Middle frontal gyrus (tissue), 1 donor: Measurements from ENCODE around the gene ATP4A.

Experiments used
- DNase-seq: peaks from one replicate; pipeline ENCODE4 v3.0.0-alpha.2; 2015; ENCODE audit warnings: low spot score; ENCODE audit errors: extremely low spot score

ATP4A gene

GRCh38 chr19:35549879-35550523 is 13.5 kb downstream of the ATP4A start:
- no peak for DNase-seq

- peak; percentile 41 for DNase-seq
These were observed 14.2 kb downstream of the ATP4A start for GRCh38 chr19:35549174-35549788.

DNA sequence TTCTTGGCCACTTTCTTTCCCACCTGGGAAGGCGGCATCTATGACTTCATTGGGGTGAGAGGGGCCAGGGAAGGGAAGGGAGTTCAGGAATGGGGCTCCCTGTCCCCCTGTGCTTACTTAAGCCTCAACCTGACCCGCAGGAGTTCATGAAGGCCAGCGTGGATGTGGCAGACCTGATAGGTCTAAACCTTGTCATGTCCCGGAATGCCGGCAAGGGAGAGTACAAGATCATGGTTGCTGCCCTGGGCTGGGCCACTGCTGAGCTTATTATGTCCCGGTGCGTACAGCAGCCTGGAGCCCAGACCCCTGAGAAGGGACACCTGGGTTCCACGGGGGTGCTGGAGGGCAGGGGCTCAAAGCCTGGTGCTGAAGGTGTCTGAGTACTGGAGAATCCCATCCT is 16.9 kb downstream of the ATP4A start:
- DNase-seq, result no peak

- no peak for DNase-seq
These were observed 17.5 kb downstream of the ATP4A start for GRCh38 chr19:35545855-35546381.

DNA sequence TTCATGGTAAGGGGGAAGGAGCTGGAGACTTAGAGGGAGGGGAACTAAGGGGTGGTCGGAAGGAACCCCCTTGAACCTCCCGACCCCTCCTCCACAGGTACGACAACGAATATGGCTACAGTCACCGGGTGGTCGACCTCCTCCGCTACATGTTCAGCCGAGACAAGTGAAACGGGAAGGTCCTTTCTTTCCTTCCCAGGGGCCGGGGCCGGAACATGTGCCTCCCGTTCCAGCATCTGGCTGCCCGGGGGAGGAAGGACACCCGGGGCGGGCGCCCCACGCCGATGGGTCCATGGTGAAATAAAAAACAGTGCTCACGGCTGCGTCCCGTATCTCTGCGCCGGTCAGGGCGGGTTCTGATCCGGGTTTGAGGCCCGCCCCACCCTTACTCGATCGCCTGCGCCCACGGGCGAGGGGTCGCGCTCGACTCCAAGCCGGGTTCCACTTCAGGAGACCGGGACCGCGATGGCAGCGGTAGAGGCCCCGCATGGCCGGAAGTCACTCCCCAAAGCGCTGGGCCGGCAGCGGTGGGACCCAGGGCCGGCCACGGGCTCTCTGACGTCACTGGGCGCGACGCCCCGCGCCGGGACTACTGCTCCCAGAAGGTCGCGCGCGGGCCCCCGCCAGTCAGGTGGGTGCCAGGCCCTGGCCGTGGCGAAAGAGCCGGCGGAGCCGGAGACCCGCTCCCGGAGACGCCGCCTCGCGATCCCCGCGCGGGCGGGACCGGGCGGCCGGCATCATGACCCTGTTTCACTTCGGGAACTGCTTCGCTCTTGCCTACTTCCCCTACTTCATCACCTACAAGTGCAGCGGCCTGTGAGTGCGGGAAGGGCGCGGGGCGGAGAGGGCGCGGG is 18.2 kb downstream of the ATP4A start, which contains the start of gene TMEM147:
Gene TMEM147, plus strand, starts transcription at position 626 of the 854 bp plus-strand sequence. Its CDS starts 114 bp downstream, at position 740.
- DNase-seq, result peak; percentile 82

GRCh38 chr19:35544110-35544802 is 19.2 kb downstream of the ATP4A start:
- DNase-seq, result no peak

- no peak for DNase-seq
These were observed 20.0 kb downstream of the ATP4A start for GRCh38 chr19:35543280-35544109.

GRCh38 chr19:35542209-35542608 is 21.2 kb downstream of the ATP4A start:
- no peak for DNase-seq

GRCh38 chr19:35540356-35540927 is 23.0 kb downstream of the ATP4A start:
- DNase-seq, result no peak

GRCh38 chr19:35539850-35540249 is 23.6 kb downstream of the ATP4A start:
- DNase-seq, result no peak

DNA sequence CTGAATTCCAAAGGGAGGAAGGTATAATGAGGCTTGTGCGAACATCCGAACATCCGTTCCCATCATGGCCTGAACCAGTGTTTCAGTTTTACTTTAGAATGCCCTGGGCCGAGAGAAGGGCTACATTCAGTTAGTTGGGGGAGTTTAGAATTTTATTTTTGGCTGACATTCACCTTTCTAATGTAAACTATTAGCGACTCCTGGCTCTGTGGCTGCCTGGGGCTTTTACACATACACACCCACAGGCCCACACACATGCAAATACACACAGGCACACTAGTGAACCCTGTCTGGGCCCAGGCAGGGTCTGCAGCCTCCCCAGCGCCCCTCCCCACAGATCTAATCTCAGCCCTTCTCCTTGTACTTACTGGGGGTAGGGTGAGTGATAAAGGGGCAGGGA is 24.1 kb downstream of the ATP4A start:
- no peak for DNase-seq

GRCh38 chr19:35534803-35535480 is 28.5 kb downstream of the ATP4A start:
- DNase-seq, result no peak

GRCh38 chr19:35533822-35534392 is 29.6 kb downstream of the ATP4A start:
- no peak for DNase-seq

- no peak for DNase-seq
These were observed 30.1 kb downstream of the ATP4A start, which contains the start of gene GAPDHS for GRCh38 chr19:35533201-35533821. Gene GAPDHS, plus strand, starts transcription at chr19:35533456. Its CDS starts 72 bp downstream, at chr19:35533528.

- DNase-seq, result no peak
These were observed 32.2 kb downstream of the ATP4A start for GRCh38 chr19:35531291-35531690.

- DNase-seq, result no peak
These were observed 33.9 kb downstream of the ATP4A start for GRCh38 chr19:35529241-35530218.
